GM23248 (cell line): ENCODE measurements around the gene KIF23. TPM values are rescaled to one million over a fixed set of nuclear protein-coding genes. Genes with fewer than 3 reads are reported as not detected.

ENCODE experiments used
- DNase-seq: peaks from one replicate; pipeline ENCODE4 v3.0.0-alpha.2; 2015
- H2AFZ ChIP-seq: fragments of 200-600 bp; sonication (generic); 2 replicates; pipeline ENCODE4 v1.6.1; 2016; ENCODE audit warnings: antibody characterized with exemption
- H3F3A ChIP-seq: fragments of 200-600 bp; sonication (generic); 2 replicates; pipeline ENCODE4 v1.6.1; 2016; ENCODE audit warnings: mild to moderate bottlenecking, antibody characterized with exemption, mixed run types; ENCODE audit not compliant: insufficient read depth
- H3K27ac ChIP-seq: fragments of 200-600 bp; sonication (generic); 2 replicates; pipeline ENCODE4 v1.5.1; 2016; ENCODE audit warnings: mild to moderate bottlenecking
- H3K27me3 ChIP-seq: fragments of 200-600 bp; sonication (generic); replicated peaks from 2 replicates; pipeline ENCODE4 v1.6.1; 2016; ENCODE audit warnings: mild to moderate bottlenecking; ENCODE audit not compliant: insufficient read depth
- H3K36me3 ChIP-seq: fragments of 200-600 bp; sonication (generic); 2 replicates; pipeline ENCODE4 v1.6.1; 2016; ENCODE audit warnings: low read depth, mild to moderate bottlenecking
- H3K4me1 ChIP-seq: fragments of 200-600 bp; sonication (generic); 2 replicates; pipeline ENCODE4 v1.6.1; 2016; ENCODE audit warnings: mild to moderate bottlenecking; ENCODE audit not compliant: insufficient read depth
- H3K4me2 ChIP-seq: fragments of 200-600 bp; sonication (generic); one replicate; pipeline ENCODE4 v1.6.1; 2016; ENCODE audit warnings: mild to moderate bottlenecking; ENCODE audit not compliant: unreplicated experiment
- H3K4me3 ChIP-seq: fragments of 200-600 bp; sonication (generic); 2 replicates; pipeline ENCODE4 v1.5.1; 2016; ENCODE audit warnings: mild to moderate bottlenecking
- H3K79me2 ChIP-seq: fragments of 200-600 bp; sonication (generic); 2 replicates; pipeline ENCODE4 v1.6.1; 2016; ENCODE audit warnings: mild to moderate bottlenecking; ENCODE audit not compliant: insufficient read depth
- H3K9ac ChIP-seq: fragments of 200-600 bp; sonication (generic); 2 replicates; pipeline ENCODE4 v1.6.1; 2016; ENCODE audit warnings: mild to moderate bottlenecking
- H3K9me2 ChIP-seq: fragments of 200-600 bp; sonication (generic); 2 replicates; pipeline ENCODE4 v1.6.1; 2016; ENCODE audit warnings: mixed run types, mild to moderate bottlenecking, moderate library complexity; ENCODE audit not compliant: insufficient read depth
- H3K9me3 ChIP-seq: fragments of 200-600 bp; sonication (generic); one replicate; pipeline ENCODE4 v1.6.1; 2017; ENCODE audit warnings: low read depth
- H4K20me1 ChIP-seq: fragments of 200-600 bp; sonication (generic); 2 replicates; pipeline ENCODE4 v1.6.0; 2016; ENCODE audit not compliant: insufficient read depth
- EZH2 ChIP-seq: fragments of 200-600 bp; sonication (generic); IDR thresholded peaks from 2 replicates; pipeline ENCODE4 v1.6.1; 2018; ENCODE audit warnings: antibody characterized with exemption, mild to moderate bottlenecking; ENCODE audit not compliant: insufficient read depth, poor library complexity, severe bottlenecking
- EZH2phosphoT487 ChIP-seq: fragments of 200-600 bp; sonication (generic); IDR thresholded peaks from 2 replicates; pipeline ENCODE4 v1.6.1; 2018; ENCODE audit warnings: antibody characterized with exemption, moderate library complexity, mild to moderate bottlenecking, low read depth; ENCODE audit not compliant: insufficient read depth
- WGBS, 2 experiments: methylation state at CpG; one replicate each; pipeline ENCODE4 v1.1.6; 2015 to 2017; ENCODE audit warnings: low lambda C conversion rate in 2 of 2, low coverage in 1 of 2; ENCODE audit errors: missing lambda C conversion rate in 2 of 2; 5-methylcytosine and 5-hydroxymethylcytosine counted together
- in situ Hi-C: fragments of 300-500 bp; cut with MboI; formaldehyde crosslinking; loops from 2 replicates; pipeline ENCODE4 v1.15.0; 2020
- polyA plus RNA-seq: library from polyadenylated mRNA; unstranded; fragments of >200 nt; fragmentation: Nextera tagmentation; extraction: Ambion mirVana; gene quantifications from 2 replicates; pipeline ENCODE4 v1.2.1, GENCODE V29; 2016
- total RNA-seq: library from RNA; depleted of rRNA; stranded (reverse); fragments of >200 nt; shearing (Covaris generic); gene quantifications from 2 replicates; pipeline ENCODE4 v1.2.3, GENCODE V29; 2014

KIF23 gene
- total and polyA plus RNA-seq, 2 experiments from 2014 or later = 28.8 to 29.4 TPM

GRCh38 chr15:69422336-69422895 lies 8.3 kb downstream of the KIF23 start:
- no peaks in the 10 kb centered on the region for H3K27me3 ChIP-seq
- no peak overlapping the region for H3K27ac ChIP-seq
- no peaks in the 10 kb centered on the region for H3K9me2 ChIP-seq
- H3K9ac ChIP-seq = no peak overlapping the region
- no peak overlapping the region for H3K4me2 ChIP-seq
- DNase-seq = no peak
- no peak overlapping the region for H2AFZ ChIP-seq
- peaks cover 11% of the 10 kb centered on the region; the same call in 1 of the 2 replicates for H3F3A ChIP-seq
- TF ChIP-seq EZH2phosphoT487 (no peak), EZH2 (no peak)
- no peaks in the 10 kb centered on the region for H4K20me1 ChIP-seq
- H3K4me3 ChIP-seq = no peak overlapping the region
- 88 to 95% methylated on average over 4 of the region's 4 CpGs for WGBS, 2 experiments
- peaks cover 17% of the 10 kb centered on the region for H3K4me1 ChIP-seq
- H3K79me2 ChIP-seq = peaks cover 52% of the 10 kb centered on the region
- H3K9me3 ChIP-seq = no peaks in the 10 kb centered on the region
- in situ Hi-C loops = no loop called here
- peaks cover 20% of the 10 kb centered on the region for H3K36me3 ChIP-seq

DNA sequence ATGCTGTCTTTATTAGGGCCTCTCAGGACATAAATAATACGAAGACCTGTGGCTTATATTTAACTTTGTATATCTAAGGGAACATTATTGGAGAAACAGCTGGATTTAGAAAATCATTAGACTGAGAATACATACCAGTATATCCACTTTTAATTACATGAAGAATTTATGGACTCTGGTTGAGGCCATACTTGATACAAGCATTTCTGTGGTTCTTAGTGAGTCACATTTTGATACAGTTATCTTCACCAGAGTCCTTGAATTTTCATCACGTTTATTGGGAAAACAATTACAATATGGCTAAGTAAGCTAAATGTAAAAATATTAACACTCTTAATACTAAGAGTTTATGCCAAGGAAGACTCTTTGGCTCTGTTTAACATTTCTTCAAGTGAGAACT lies 9.9 kb downstream of the KIF23 start:
- no peak for DNase-seq
- peaks cover 5% of the 10 kb centered on the region for H3K4me1 ChIP-seq
- H3K27me3 ChIP-seq = no peaks in the 10 kb centered on the region
- H3F3A ChIP-seq = no peaks in the 10 kb centered on the region
- peaks cover 38% of the 10 kb centered on the region for H3K79me2 ChIP-seq
- H3K27ac ChIP-seq = no peak overlapping the region
- no peak overlapping the region for H3K4me2 ChIP-seq
- no peak overlapping the region for H3K4me3 ChIP-seq
- in situ Hi-C loops = no loop called here
- H3K9me2 ChIP-seq = no peaks in the 10 kb centered on the region
- no peaks in the 10 kb centered on the region for H3K9me3 ChIP-seq
- no peak overlapping the region for H3K9ac ChIP-seq
- WGBS, 2 experiments = 74 to 79% methylated on average over 2 of the region's 2 CpGs
- no peak overlapping the region for H2AFZ ChIP-seq
- H3K36me3 ChIP-seq = peaks cover 24% of the 10 kb centered on the region
- H4K20me1 ChIP-seq = no peaks in the 10 kb centered on the region
- no peak for TF ChIP-seq EZH2phosphoT487
- TF ChIP-seq EZH2 = no peak

DNA sequence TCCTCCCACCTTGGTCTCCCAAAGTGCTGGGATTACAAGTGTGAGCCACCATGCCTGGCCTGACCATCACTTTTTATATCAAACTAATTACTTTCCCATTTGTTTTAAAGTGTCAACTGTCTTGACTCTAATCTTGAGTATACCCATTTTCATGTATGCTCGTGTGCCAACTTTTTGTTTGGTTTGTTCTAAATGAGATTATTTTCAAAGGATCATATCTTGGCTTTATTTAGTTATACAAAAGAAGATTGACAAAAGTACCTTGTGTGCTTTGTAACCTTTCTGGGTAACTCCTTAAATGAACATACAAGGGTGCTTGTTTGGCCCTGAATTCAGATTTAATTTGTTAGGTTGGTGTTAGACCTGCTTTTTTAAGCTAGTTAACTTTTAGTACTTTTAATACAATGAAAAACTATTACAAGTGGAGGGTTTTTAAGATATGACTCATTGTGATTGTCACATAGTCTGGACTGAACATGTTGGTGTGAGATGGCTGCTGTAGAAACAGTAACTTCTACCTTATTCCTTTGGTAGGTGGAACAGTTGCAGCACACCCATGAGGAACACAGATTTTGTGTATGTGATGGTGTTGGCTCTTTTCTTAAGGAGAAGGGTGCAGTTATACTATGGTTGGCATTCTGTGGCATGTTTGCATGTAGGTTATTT lies 10.7 kb downstream of the KIF23 start:
- Histone ChIP-seq H3K9ac (no peak overlapping the region), H3K27me3 (no peaks in the 10 kb centered on the region), H3K36me3 (peaks cover 25% of the 10 kb centered on the region), H3K4me2 (no peak overlapping the region), H3F3A (no peaks in the 10 kb centered on the region), H4K20me1 (no peaks in the 10 kb centered on the region), H3K9me2 (no peaks in the 10 kb centered on the region), H3K9me3 (no peaks in the 10 kb centered on the region), H2AFZ (no peak overlapping the region), H3K27ac (no peak overlapping the region), H3K4me1 (peaks cover 5% of the 10 kb centered on the region), H3K4me3 (no peak overlapping the region), H3K79me2 (peaks cover 29% of the 10 kb centered on the region)
- peak; percentile 46 for DNase-seq
- 97 to 100% methylated on average over 1 of the region's 1 CpG for WGBS, 2 experiments
- TF ChIP-seq EZH2 (no peak), EZH2phosphoT487 (no peak)
- in situ Hi-C loops = no loop called here

- H3F3A ChIP-seq = no peaks in the 10 kb centered on the region
- no peaks in the 10 kb centered on the region for H4K20me1 ChIP-seq
- H3K9me3 ChIP-seq = no peaks in the 10 kb centered on the region
- 94 to 100% methylated on average over 1 of the region's 1 CpG for WGBS, 2 experiments
- no peak overlapping the region for H3K4me2 ChIP-seq
- in situ Hi-C loops = no loop called here
- no peak overlapping the region for H2AFZ ChIP-seq
- no peak overlapping the region for H3K9ac ChIP-seq
- no peak overlapping the region for H3K4me3 ChIP-seq
- H3K36me3 ChIP-seq = 0 out of 2 replicates have a peak, but pooled peaks cover 8% of the 10 kb centered on the region
- no peaks in the 10 kb centered on the region for H3K27me3 ChIP-seq
- H3K79me2 ChIP-seq = peaks cover 12% of the 10 kb centered on the region
- no peak overlapping the region for H3K27ac ChIP-seq
- TF ChIP-seq EZH2phosphoT487 = no peak
- no peak for TF ChIP-seq EZH2
- H3K9me2 ChIP-seq = no peaks in the 10 kb centered on the region
- no peaks in the 10 kb centered on the region for H3K4me1 ChIP-seq
- DNase-seq = no peak
Observed at GRCh38 chr15:69433831-69434230, 19.7 kb downstream of the KIF23 start.
